ENCODE data around the gene RUNX1. TPM values are rescaled to one million over a fixed set of nuclear protein-coding genes. Genes with fewer than 3 reads are reported as not detected.

Gene RUNX1
- total RNA-seq, 2 donors from 2014 or later, result 21.3 to 23.0 TPM

DNA sequence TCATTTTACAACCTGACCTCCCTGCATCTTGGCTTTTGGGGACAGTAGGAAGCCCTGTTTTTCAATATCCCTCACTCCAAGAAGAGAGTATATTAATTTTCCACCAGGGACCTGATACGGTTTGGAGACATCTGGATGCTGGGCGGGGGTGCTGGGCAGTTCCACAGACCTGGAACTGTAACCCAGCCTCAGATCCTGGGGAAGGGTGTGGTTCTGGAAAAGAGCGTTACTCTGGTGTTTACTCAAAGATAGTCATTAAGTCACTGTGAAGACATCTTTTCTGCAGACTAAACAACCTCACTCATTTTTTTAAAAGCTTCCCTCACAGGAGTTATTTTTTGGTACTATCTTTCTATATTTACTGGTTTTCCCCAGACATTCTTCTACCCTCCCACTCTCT lies 190.5 kb downstream of the RUNX1 start:
- intact Hi-C loops (cut with DNase I), result no loop called here
- no peak for TF ChIP-seq CTCF (IDR thresholded peaks at IDR 0.05)
- H3K27me3 ChIP-seq, result no peaks in the 10 kb centered on the region
- H3K9me3 ChIP-seq, result no peaks in the 10 kb centered on the region
- H3K36me3 ChIP-seq, result no peaks in the 10 kb centered on the region
- H3K9ac ChIP-seq (ENCODE audit: low read depth in 2 of 2, low read length in 2 of 2), result no peak overlapping the region
- no peak overlapping the region for H3K27ac ChIP-seq
- H3K4me1 ChIP-seq, result no peaks in the 10 kb centered on the region
- no peak for DNase-seq
- H3K4me3 ChIP-seq, result no peak overlapping the region

DNA sequence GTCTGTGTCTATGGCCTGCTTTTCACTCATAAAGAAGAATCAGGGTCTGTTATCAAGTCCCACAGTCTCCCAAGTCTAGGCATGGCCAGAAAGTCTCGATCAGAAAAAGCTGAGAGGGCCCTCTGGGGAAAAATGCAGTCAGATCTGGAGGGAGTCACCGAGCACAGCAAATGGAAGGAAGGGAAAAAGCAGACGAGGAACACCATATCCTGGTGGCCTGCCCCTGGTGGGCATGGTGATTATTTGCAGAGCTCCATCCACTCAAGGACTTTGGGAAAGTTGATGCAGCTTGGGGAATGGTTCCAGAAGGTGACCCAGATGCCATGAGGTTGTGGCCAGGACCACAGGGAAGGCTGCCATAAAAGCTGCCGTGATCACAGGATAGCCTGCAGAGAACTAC lies 191.2 kb downstream of the RUNX1 start:
- intact Hi-C loops (cut with DNase I), result no loop called here
- Histone ChIP-seq H3K27me3 (no peaks in the 10 kb centered on the region), H3K9me3 (no peaks in the 10 kb centered on the region), H3K4me1 (no peaks in the 10 kb centered on the region), H3K36me3 (no peaks in the 10 kb centered on the region), H3K9ac (ENCODE audit: low read depth in 2 of 2, low read length in 2 of 2) (no peak overlapping the region), H3K27ac (no peak overlapping the region), H3K4me3 (no peak overlapping the region)
- no peak for TF ChIP-seq CTCF (IDR thresholded peaks at IDR 0.05)
- DNase-seq, result no peak

- Histone ChIP-seq H3K9me3 (no peaks in the 10 kb centered on the region), H3K27ac (no peak overlapping the region), H3K36me3 (no peaks in the 10 kb centered on the region), H3K9ac (ENCODE audit: low read depth in 2 of 2, low read length in 2 of 2) (no peak overlapping the region), H3K4me1 (no peaks in the 10 kb centered on the region), H3K27me3 (no peaks in the 10 kb centered on the region), H3K4me3 (no peak overlapping the region)
- intact Hi-C loops (cut with DNase I), result no loop called here
- no peak for TF ChIP-seq CTCF (IDR thresholded peaks at IDR 0.05)
- no peak for DNase-seq
Observed at GRCh38 chr21:34857122-34857713, 191.9 kb downstream of the RUNX1 start.

DNA sequence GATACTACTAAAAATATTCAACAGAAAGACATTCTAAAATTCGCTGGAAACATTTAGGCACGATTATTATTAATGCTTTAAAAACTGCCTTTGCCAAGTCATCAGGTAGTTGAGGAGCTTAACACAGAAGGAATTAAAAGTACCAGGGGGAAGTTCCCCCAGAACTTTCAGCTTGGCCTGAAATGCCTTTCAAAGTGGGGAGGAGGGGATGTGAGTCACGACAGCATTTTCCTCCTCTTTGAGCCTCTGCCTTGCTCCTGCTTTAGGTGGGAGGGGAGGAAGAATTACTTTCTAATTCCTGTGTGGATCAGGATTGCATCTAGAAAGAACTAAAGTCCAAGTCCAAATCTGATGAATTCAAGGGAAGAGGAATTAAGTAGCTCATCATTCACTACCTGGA lies 196.7 kb downstream of the RUNX1 start:
- Histone ChIP-seq H3K4me3 (no peak overlapping the region), H3K27me3 (no peaks in the 10 kb centered on the region), H3K36me3 (no peaks in the 10 kb centered on the region), H3K9me3 (no peaks in the 10 kb centered on the region), H3K27ac (no peak overlapping the region), H3K9ac (ENCODE audit: low read depth in 2 of 2, low read length in 2 of 2) (no peak overlapping the region), H3K4me1 (no peaks in the 10 kb centered on the region)
- no peak for DNase-seq
- no peak for TF ChIP-seq CTCF (IDR thresholded peaks at IDR 0.05)
- intact Hi-C loops (cut with DNase I), result no loop called here

DNA sequence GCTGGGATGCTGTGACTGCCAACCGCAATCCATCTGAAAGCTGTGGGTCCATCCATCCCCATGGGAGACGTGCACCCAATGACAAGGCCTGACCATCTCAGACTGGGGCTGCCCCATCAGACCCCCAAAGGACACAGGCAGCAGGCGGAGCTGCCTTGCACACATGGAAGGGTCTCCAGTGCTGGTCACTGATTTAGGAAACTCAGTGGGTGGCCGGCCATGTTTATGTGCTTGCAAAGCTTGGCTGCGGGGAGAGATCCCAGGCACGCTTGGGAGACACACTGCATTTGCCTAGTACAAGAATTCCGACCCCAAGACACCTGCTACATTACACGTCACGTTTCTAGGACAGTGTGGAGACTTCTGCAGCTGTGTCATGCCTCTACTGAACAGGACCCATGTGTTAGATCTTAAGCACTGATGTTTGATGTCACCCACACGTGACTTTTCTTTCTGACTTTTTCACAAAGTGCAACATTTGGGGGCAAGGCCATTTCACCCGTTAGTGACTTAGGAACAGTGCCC lies 198.9 kb downstream of the RUNX1 start:
- TF ChIP-seq CTCF (IDR thresholded peaks at IDR 0.05), result no peak
- Histone ChIP-seq H3K36me3 (no peaks in the 10 kb centered on the region), H3K4me3 (no peak overlapping the region), H3K9me3 (no peaks in the 10 kb centered on the region), H3K27ac (no peak overlapping the region), H3K27me3 (no peaks in the 10 kb centered on the region), H3K4me1 (peaks cover 19% of the 10 kb centered on the region), H3K9ac (ENCODE audit: low read depth in 2 of 2, low read length in 2 of 2) (no peak overlapping the region)
- intact Hi-C loops (cut with DNase I), result no loop called here
- DNase-seq, result no peak
